Non-pigmented ciliary epithelial cell (primary cell): Measurements from ENCODE around the gene LRRC37B.
"Not testable (repeated sequence)": the region's sequence is repeated elsewhere in the genome, so short reads cannot be mapped to it uniquely, and the experiment has no call there.

Experiments used
- DNase-seq: peaks from one replicate; pipeline ENCODE4 v3.0.0-alpha.2; 2010; ENCODE audit warnings: low read depth

Gene LRRC37B

DNA sequence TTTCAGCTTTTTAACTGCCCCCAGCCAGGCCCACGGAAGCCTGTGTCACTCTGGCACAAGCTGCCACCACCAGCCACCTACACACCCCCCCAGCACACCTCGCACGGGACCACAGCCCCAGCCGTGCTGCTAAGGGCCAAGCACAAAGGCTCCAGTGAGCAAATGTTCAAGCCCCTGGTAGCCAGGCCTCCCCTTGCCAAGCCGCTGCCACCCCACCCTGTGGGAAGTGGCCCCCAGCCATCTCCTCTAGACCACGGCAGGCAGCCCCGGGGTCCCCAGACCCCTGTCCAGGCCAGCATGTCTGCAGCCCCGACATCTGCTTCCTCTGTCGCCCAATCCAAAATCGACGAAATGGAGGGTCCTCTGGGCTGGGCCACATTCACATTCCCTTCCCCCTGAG, 35.1 kb downstream of the LRRC37B start:
- not testable (repeated sequence) for DNase-seq

DNA sequence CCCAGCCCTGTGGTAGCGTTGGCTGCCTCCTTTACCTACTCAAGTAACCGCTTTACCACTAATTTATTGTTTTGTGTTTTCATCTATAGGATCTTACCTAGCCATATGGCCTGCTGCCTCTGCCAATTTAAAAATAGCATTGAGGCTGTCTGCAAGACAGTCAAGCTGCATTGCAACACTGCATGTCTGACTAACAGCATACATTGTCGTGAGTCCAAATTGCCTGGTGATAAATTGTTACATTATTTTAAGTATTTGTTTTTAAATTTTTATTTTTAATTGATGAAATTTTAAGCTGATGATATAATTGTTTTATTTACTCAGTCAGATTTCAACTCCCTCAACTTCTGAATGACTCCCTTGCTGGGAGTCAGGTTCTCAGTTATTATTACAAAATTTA, 38.4 kb downstream of the LRRC37B start:
- not testable (repeated sequence) for DNase-seq

DNA sequence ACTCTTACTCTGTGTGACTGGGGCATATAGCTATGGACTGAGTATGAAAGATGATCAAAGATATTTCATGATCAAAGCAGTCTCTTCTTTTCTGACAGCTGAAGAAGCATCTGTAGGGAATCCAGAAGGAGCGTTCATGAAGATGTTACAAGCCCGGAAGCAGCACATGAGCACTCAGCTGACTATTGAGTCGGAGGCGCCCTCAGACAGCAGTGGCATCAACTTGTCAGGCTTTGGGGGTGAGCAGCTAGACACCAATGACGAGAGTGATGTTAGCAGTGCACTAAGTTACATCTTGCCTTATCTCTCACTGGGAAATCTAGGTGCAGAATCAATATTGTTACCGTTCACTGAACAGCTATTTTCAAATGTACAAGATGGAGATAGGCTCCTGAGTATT, 40.5 kb downstream of the LRRC37B start:
- not testable (repeated sequence) for DNase-seq

DNA sequence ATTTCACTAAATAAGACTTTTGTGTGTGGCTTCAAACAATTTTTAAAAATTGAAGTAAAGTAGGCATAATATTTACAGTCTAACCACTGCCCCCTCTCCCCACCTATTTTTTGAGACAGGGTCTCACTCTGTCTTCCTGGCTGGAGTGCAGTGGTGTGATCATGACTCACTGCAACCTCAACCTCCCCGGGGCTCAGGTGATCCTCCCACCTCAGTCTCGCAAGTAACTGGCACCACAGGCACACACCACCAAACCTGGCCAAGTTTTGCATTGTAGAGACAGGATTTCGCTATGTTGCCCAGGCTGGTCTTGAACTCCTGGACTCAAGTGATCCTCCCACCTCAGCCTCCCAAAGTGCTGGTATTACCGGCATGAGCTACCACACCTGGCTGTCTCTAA, 47.8 kb downstream of the LRRC37B start:
- not testable (repeated sequence) for DNase-seq

DNA sequence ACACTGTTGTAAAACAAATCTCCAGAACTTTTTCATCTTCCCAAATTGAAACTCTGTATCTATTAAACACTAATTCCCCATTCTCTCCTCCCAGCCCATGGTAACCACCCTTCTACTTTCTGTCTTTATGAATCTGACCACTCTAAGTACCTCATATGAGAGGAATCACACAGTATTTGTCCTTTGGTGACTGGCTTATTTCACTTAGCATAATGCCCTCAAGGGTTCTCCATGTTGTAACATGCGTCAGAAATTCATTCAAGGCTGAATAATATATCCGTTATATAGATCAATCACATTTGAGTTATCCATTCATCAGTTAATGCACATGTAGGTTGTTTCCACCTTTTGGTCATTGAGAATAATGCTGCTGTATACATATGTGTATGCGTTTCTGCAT, 48.2 kb downstream of the LRRC37B start:
- not testable (repeated sequence) for DNase-seq

DNA sequence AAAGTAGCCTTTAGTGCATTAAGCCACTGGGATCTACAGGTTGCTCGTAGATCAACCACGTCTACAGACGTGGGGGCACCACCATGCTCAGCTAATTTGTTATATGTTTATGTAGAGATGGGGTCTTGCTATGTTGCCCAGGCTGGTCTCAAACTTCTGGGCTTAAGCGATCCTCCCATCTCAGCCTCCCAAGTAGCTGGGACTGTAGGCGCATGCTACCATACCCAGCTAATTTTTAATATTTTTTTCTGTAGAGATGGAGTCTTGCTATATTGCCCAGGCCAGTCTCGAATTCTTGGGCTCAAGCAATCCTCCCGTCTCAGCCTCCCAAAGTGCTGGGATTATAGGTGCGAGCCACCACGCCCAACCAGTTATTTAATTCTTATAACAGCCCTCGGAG, 49.3 kb downstream of the LRRC37B start:
- DNase-seq: not testable (repeated sequence)

DNA sequence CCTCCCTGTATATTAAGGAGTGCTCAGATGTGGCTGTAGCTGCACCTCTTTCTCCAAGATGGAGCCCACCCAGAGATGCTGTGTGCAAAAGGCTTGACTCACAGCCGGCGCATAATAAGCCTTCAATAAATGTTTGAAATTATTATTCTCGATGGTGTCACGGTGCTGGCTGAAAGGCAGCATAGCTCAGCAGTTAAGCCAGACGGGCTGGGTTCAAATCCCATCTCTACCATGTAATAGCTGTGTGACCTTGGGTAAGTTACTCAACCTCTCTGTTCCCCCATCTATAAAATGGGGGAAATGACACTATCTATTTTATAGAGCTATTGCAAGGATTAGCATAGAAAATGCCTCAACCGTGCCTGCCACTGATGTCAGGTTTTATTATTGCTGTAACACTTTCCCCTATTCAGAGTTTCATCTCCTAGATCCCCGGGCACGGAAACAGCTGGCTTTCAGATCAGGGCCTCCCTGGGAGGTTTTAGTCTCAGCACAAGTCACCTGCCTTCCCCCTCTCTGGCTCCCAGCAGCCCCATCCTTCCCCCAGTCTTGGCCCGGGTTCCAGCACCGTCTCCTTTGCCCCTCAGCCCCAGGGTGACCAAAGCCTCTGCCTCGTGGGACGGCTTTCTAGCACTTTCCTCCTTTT, 50.4 kb downstream of the LRRC37B start:
- not testable (repeated sequence) for DNase-seq

DNA sequence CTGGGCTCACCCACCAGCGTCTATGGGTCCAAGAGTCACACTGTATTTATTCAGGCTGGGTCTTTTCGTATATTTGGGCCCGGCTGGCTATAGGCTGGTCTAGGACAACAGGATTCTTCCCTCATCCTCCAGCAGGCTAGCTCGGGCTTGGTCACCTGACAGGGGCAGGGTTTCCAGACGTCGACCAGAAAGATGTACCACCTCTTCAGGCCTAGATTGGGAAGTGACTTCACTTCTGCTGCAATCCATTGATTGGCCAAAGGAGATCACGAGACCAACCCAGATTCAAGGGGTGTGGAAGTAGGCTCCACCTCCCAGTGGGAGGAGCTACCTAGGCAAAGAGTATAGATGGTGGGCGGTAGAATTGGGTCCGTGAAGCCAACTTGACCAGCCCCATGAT, 53.5 kb downstream of the LRRC37B start:
- not testable (repeated sequence) for DNase-seq

DNA sequence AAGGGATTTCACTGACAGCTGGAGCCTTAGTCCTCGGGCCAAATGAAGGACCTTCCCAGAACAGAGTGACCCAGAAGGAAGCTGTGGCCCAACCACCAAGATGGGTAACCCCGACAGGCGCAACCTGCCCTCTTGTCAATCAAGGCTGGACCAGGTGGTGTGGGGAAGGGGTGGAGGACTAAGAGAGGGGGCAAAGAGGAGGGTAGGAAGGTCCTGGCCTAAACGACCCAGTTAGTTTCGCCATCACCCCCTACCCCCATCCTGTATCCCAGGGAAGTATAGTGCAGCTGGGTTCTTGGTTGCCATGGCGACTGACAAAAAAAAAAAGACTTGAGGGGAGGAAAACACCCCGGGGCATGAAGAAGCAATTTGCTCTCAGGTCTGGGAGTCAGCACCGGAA, 54.7 kb downstream of the LRRC37B start:
- DNase-seq: not testable (repeated sequence)

DNA sequence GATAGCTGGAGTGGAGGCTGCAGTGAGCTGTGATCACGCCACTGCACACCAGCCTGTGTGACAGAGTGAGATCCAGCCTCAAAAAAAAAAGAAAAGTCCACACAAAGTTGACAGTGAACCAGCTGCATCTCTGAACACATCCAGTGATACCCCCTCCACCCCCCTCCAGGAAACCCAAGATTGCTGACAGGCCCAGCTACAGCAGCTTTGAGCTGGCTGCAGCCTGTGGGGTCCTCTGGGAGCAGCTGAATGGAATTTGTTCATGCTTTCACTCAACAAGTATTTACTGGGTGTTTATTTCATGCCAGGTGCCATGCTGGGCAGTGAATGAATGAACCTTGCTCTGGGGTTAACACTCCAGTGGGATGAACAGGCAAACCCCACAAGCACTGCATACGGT, 56.9 kb downstream of the LRRC37B start:
- not testable (repeated sequence) for DNase-seq

DNA sequence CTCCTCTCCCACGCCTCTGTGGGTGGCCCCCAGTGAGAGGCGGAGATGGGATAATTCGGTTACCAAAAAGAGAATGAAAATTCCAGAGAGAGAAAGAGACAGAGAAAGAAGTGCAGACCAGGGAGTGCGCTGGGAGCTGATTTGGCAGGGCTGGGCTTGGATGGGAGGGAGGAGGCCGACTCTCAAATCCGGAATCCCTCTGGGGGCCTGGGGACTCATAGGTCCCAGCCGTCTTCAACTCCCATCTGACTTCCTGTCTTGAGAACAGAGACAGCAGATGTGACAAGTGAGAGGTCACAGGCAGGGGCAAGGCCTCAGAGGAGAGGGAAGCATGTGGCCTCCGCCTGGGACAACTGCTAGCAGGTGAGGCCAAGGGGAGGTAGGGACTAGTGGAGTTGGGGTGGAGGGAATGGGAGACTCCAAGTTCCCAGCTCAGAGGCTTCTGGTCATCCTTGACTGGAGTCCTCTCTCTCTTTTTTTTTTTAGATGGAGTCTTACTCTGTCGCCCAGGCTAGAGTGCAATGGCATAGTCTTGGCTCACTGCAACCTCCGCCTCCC, 59.0 kb downstream of the LRRC37B start:
- DNase-seq: not testable (repeated sequence)

DNA sequence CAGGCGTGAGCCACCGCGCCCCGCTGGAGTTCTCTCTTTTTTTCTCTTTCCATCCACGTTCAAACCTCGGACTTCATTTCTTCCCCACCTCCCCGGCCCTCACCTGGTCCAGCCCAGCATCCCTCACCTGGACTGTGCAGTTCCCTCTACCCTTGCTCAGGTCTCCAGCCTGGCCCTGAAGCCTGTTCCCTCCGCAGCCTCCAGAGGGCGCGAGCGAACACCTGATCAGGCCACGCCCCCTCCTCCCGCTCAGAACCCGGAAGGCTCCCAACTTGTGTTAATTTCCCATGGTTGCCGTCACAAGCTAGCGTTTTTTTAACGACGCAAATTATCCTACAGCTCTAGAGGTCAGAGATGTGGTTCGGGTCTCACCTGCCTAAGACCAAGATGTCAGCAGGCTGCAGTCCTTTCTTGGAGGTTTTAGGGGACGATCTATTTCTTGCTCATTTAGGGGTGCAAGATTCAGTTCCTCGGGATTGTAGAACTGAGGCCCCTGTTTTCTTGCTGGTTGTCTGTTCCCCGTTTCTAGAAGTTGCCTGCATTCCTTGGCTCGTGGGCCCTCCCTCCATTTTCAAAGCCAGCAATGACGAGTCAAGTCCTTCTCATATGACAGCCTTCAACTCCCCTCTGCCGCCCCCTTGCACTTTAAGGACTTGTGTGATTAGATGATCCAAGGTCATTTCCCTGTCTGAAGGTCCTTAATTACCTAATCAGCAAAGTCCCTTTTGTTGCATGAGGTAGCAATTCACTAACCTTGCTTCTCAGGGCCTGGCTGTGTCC, 59.9 kb downstream of the LRRC37B start:
- not testable (repeated sequence) for DNase-seq

DNA sequence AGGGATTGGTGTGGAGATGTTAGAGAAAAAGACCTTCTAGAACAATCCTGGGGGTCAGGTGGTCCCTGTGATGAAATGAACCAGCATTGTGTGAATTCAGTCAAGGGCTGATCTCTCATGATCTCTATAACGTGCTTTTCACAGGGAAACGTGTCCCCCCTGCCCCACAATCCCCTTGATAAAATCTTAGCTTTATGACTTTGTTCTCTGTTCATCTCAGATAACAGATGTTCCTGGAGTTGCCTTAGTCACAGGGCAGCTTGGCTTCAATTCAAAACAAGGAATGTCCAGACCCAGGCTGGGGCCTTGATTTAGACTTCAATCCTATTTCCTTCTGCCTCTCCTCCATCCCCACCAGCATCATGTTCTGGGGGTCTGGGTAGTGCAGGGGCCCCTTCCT, 61.9 kb downstream of the LRRC37B start:
- DNase-seq: not testable (repeated sequence)

DNA sequence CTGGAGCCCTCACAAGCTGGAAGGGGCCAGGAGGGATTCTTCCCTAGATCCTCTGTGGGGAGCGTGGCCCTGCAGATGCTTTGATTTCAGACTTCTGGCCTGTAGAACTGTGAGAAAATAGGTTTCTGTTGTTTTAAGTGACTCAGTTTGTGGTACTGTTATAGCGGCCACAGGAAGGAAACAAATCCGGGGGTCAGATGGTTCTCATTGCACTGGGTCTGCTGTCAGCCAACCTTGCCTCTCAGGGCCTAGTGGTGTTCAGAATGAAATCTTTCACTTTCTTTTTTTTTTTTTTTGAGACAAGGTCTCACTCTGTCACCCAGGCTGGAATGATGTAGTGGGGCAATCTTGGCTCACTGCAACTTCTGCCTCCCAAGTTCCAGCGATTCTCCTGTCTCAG, 64.8 kb downstream of the LRRC37B start:
- not testable (repeated sequence) for DNase-seq

DNA sequence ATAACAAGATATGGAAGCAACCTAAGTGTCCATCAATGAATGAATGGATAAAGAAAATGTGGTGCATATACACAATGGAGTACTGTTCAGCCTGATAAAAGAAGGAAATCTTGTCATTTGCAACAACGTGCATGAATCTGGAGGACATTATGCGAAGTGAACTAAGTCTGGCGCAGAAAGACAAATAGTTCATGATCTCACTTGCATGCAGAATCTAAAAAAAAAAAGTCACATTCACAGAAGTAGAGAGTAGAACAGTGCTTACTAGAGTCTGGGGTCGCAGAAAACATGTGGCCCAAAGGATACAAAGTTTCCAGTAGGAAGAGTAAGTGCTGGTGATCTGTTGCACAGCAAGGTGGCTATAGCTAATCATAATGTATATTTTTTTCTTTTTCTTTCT, 65.9 kb downstream of the LRRC37B start:
- DNase-seq: not testable (repeated sequence)

DNA sequence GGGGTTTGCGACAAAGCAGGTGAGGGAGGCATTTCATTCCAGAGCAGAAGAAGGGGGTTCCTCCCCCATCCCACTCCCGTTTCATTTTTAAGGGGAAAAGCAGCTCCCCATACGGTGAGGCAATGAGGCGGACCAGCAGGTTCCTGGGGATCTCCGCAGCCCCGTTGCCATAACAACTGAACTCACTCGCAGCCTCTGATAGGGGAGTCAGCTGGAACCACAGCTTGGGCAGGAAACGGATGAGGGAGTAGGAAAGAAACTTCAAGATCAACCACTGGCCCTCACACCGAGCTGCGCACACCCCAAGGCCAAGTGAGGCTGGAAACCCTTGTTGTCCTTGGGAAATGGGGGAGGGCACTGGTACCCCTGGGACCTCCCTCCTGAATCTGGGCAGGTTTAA, 72.6 kb downstream of the LRRC37B start:
- peak; percentile 47 for DNase-seq

DNA sequence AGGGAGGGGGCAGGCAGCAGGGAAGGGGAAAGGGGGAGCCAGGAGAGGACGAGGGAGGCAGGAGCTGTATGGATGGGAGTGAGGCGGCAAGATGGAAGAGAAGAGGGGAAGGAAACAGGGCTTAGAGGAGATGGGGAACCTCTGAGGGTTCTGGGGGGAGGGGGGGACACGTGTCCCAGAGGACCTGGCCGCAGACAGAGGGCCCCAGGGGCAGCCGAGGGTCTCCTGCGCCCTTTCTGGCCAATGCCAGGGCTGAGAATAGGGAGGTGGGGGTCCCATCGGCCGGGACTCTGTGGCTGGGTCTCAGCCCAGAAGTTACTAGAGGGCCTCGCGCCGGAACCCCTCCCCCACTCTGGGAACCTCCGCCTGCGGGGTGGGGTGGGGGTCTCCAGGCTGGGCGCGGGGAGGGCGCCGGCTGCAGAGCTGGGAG, 76.4 kb downstream of the LRRC37B start:
- DNase-seq: not testable (repeated sequence)

DNA sequence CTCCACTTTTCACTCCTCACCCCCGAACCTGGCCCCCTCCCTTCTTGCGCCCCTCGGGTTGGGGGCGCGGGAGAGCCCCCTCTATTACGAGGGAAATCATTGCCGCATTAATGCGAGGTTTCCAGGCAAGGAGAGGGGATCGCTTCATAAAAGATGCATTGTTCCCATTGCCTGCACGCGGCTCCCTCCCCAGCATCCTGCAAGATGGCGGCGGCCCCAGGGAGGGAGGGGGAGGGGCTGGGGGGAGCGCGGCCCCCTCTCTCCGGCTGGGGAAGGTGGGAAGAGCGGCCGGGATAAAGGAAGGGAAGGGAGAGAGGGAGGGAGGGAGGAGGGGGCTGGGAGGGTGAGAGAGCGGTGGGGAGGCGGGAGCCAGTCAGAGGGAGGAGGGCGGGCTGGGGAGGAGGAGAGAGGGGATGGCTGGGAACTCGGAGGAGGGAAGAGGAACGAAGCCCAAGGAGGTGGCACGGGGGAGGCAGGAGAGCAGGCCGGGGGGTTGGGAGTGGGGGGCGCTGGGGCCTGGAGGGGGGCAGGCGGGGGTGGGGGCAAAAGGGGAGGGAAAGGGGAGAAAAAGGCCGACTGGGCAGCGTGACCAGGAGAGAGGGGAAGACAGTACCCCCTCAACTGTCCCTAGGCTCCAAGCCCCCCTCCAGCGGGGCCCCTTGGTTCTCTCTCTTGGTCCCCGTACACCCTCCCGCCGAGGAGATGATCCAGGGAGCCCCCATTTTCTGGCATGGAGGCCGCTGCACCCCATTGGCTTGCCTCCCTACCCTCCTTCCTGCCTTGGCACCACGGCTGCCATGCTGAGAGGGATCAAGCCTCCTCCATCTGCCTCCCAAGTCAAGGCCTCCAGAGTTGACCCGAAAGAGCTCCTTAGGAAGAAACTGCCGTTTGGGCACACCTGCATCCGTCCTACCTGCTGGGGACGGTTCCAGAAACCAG, 77.1 kb downstream of the LRRC37B start:
- not testable (repeated sequence) for DNase-seq

DNA sequence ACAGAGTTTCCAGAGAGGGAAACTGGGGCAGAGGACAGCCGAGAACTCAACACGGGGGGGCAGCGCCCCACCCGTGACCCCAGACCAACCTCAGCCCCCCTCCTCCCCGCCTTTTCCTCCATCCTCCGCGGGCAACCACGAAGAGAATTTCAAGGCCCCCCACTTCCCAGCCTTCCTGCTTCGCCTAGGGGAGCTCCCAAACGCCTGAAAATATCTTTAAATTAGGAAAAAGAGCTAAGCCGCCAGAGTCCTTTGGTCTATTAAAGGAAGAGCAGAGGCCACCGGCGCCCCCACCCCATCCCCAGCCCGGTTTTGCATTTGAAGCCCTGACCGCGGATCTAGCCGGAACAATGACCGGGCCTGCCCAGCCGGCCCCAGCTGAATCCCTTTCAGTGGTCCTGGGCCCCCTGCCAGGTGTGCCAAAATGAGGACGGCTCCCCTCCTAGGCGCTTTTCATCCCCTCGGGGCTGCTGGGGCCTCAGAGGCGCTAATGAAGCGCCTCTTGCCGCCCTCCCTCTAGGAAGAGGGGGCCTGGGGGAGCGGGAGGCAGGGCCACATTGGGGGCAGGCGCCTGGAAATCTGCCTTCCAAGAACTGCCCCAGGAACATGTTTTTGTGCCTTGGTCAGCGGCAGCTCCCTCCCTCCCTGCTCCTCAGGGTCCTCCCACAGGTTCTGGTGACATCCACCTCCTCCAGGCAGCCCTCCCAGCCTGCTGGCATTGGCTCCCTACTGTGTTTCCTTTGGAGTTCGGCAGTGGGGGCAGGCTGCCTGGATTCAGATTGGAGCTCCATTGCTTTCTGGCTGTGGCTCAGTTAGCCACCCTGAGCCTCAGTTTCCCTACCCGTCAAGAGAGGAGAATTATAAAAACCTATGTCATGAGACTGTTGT, 78.0 kb downstream of the LRRC37B start:
- not testable (repeated sequence) for DNase-seq

DNA sequence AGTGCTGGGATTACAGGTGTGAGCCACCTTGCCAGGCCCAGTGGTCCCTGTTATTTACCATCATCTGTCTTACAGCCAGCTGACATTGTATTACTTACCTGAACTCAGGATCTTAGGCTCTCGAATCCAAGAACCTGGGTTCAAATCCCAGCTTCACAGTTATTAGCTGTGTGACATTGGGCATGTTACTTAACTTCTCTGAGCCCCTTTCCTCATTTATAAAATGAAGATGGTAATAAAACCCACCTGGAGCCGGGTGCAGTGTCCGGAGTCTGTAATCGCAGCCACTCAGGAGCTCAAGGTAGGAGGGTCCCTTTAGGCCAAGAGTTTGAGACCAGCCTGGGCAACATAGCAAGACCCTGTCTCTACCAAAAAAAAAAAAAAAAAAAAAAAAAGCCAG, 79.7 kb downstream of the LRRC37B start:
- DNase-seq: not testable (repeated sequence)

DNA sequence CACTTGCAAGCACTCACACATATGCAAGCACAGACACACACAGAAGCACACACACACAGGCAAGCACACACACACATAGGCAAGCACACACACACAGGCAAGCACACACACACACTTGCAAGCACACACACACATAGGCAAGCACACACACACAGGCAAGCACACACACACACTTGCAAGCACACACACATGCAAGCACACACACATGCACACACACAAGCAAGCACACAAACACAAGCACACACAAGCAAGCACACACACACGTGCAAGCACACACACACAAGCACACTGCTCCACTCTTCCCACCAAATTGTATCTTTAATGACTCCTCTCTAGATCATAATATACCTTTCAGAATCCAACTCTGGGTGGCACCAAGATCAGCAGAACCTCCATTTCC, 84.9 kb downstream of the LRRC37B start:
- DNase-seq: not testable (repeated sequence)
